ENCODE results near the gene WASHC4.

WASHC4 gene, protein sequence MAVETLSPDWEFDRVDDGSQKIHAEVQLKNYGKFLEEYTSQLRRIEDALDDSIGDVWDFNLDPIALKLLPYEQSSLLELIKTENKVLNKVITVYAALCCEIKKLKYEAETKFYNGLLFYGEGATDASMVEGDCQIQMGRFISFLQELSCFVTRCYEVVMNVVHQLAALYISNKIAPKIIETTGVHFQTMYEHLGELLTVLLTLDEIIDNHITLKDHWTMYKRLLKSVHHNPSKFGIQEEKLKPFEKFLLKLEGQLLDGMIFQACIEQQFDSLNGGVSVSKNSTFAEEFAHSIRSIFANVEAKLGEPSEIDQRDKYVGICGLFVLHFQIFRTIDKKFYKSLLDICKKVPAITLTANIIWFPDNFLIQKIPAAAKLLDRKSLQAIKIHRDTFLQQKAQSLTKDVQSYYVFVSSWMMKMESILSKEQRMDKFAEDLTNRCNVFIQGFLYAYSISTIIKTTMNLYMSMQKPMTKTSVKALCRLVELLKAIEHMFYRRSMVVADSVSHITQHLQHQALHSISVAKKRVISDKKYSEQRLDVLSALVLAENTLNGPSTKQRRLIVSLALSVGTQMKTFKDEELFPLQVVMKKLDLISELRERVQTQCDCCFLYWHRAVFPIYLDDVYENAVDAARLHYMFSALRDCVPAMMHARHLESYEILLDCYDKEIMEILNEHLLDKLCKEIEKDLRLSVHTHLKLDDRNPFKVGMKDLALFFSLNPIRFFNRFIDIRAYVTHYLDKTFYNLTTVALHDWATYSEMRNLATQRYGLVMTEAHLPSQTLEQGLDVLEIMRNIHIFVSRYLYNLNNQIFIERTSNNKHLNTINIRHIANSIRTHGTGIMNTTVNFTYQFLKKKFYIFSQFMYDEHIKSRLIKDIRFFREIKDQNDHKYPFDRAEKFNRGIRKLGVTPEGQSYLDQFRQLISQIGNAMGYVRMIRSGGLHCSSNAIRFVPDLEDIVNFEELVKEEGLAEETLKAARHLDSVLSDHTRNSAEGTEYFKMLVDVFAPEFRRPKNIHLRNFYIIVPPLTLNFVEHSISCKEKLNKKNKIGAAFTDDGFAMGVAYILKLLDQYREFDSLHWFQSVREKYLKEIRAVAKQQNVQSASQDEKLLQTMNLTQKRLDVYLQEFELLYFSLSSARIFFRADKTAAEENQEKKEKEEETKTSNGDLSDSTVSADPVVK

DNA sequence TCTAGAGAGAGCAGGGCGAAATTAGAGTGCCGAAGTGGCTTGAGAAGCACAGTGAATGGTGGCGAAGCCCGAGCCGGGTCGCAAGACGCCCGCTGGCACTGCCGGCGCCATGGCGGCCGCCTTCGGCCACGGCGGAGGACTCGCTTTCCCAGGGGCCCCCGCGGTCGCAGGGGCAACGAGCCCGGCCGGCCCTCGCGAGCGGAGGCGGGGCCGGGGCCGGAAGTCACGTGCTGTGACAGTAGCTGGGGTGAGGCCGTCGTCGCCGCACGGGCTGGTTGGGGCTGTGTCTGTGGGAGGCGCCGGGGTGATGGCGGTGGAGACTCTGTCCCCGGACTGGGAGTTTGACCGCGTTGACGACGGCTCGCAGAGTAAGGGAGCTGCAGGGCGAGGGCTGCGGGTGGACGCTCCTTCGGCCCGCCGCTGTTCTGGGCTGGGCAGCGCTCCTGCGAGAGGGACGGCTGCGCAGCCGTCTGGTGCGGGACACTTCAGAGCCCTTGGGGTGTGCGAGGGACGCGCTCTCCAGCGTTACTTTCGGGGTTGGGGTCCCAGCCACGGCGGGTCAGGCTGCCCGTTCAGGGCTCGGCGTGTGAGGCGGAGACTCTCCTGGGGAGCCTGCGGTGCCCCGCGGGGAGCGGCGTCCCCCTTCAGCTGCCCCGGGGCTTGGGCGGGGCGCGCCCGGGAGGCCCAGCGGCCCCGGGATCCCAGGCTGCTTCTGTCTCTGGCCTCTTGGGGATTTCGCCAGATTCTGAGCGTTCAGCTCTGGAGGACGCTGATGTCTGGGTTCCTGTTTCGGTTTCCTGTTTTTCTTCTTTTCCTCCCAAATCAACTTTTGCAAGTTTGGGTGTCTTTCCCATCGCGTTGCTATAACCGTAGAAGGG is at the start of gene WASHC4:
WASHC4 (plus strand) TSS at position 238 of the 878 bp plus-strand sequence; CDS start at position 308, 70 bp downstream.
- H3K27ac ChIP-seq (ENCODE audit: low read depth, low read length, poor library complexity, severe bottlenecking) = peak within 1 kb of the TSS; percentile 80
- no peaks in the 10 kb centered on the region for H4K20me1 ChIP-seq (ENCODE audit: insufficient read depth, low read length)
- H3K4me1 ChIP-seq (ENCODE audit: insufficient read depth, low read length, severe bottlenecking) = peaks cover 17% of the 10 kb centered on the region

DNA sequence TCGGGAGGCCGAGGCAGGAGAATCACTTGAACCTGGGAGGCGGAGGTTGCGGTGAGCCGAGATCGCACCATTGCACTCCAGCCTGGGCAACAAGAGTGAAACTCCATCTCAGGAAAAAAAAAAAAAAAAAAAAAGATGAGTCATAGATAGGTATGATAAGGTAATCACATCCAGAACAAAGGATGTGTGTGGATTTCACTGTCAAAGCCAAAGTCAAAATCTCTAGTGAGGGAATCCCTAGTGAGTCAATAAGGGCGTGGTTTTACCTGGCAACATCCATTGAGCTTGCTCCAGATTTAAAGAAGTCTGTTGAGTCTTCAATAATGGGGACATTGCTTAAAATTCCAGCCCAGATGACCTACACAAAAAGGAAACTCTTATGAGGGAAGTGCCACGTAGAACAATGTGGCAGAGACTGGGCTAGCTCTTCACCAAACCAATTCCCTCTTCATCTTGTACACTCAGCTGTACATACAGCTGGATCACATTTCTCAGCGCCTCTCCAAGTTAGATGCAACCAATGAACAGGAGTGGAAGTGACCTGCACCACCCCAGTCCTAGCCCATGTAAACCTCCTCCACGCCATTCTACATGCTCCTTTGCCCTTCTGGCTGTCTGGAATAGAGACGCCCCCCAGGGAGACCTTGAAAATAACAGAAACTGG is 46.7 kb upstream of the WASHC4 start:
- H3K4me2 ChIP-seq (ENCODE audit: low read length) = no peak overlapping the region

More for the DNA sequence above, at the start of gene WASHC4:
- H3K9me3 ChIP-seq (ENCODE audit: low read length) = no peaks in the 10 kb centered on the region
- H3K36me3 ChIP-seq (ENCODE audit: insufficient read depth, low read length) = peaks cover 15% of the 10 kb centered on the region
- peak within 1 kb of the TSS; percentile 97 for H3K9ac ChIP-seq (ENCODE audit: low read length)
- H3K4me3 ChIP-seq (ENCODE audit: low read depth, low read length, poor library complexity, severe bottlenecking) = peak within 1 kb of the TSS; percentile 97
- no peaks in the 10 kb centered on the region for H3K9me2 ChIP-seq (ENCODE audit: low read depth, low read length)
- H3F3A ChIP-seq (ENCODE audit: insufficient read depth, low read length) = no peaks in the 10 kb centered on the region
- peaks cover 46% of the 10 kb centered on the region for H3K79me2 ChIP-seq (ENCODE audit: insufficient read depth, low read length)
- TF ChIP-seq, protein P1, sequence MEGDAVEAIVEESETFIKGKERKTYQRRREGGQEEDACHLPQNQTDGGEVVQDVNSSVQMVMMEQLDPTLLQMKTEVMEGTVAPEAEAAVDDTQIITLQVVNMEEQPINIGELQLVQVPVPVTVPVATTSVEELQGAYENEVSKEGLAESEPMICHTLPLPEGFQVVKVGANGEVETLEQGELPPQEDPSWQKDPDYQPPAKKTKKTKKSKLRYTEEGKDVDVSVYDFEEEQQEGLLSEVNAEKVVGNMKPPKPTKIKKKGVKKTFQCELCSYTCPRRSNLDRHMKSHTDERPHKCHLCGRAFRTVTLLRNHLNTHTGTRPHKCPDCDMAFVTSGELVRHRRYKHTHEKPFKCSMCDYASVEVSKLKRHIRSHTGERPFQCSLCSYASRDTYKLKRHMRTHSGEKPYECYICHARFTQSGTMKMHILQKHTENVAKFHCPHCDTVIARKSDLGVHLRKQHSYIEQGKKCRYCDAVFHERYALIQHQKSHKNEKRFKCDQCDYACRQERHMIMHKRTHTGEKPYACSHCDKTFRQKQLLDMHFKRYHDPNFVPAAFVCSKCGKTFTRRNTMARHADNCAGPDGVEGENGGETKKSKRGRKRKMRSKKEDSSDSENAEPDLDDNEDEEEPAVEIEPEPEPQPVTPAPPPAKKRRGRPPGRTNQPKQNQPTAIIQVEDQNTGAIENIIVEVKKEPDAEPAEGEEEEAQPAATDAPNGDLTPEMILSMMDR (IDR thresholded peaks at IDR 0.05; ENCODE audit: low read length) = no peak
- TF ChIP-seq EZH2 (IDR thresholded peaks at IDR 0.05; ENCODE audit: borderline replicate concordance, low read length) = no peak
- peak within 1 kb of the TSS; percentile 88 for H2AFZ ChIP-seq (ENCODE audit: low read length)
- peak within 1 kb of the TSS; percentile 91 for H3K4me2 ChIP-seq (ENCODE audit: low read length)
- no peaks in the 10 kb centered on the region for H3K27me3 ChIP-seq (ENCODE audit: insufficient read depth, low read length)

More for the DNA sequence above, 46.7 kb upstream of the WASHC4 start:
- Histone ChIP-seq H3K27me3 (ENCODE audit: insufficient read depth, low read length) (no peaks in the 10 kb centered on the region), H3K9me3 (ENCODE audit: low read length) (no peaks in the 10 kb centered on the region), H3K4me1 (ENCODE audit: insufficient read depth, low read length, severe bottlenecking) (no peaks in the 10 kb centered on the region), H3K9ac (ENCODE audit: low read length) (no peak overlapping the region), H3K27ac (ENCODE audit: low read depth, low read length, poor library complexity, severe bottlenecking) (no peak overlapping the region), H3K9me2 (ENCODE audit: low read depth, low read length) (no peaks in the 10 kb centered on the region), H4K20me1 (ENCODE audit: insufficient read depth, low read length) (no peaks in the 10 kb centered on the region), H3K4me3 (ENCODE audit: low read depth, low read length, poor library complexity, severe bottlenecking) (no peak overlapping the region), H3F3A (ENCODE audit: insufficient read depth, low read length) (no peaks in the 10 kb centered on the region), H3K79me2 (ENCODE audit: insufficient read depth, low read length) (no peaks in the 10 kb centered on the region), H3K36me3 (ENCODE audit: insufficient read depth, low read length) (no peaks in the 10 kb centered on the region), H2AFZ (ENCODE audit: low read length) (no peak overlapping the region)
- TF ChIP-seq, protein P1 (IDR thresholded peaks at IDR 0.05; ENCODE audit: low read length) = no peak
- TF ChIP-seq EZH2 (IDR thresholded peaks at IDR 0.05; ENCODE audit: borderline replicate concordance, low read length) = no peak
